AG04449 (cell line): ENCODE data around the gene OBSL1.

Experiments
- CTCF ChIA-PET: fragments of 350-600 bp; formaldehyde crosslinking; extraction: SDS; loops from one replicate; lab custom pipeline; 2021; ENCODE audit warnings: antibody characterized with exemption; lab: Yijun Ruan, JAX
- POLR2A ChIA-PET: fragments of 400-600, 350-600 bp; formaldehyde crosslinking; extraction: SDS; loops from one replicate; lab custom pipeline; 2020; ENCODE audit warnings: antibody characterized with exemption, inconsistent platforms; lab: Yijun Ruan, JAX
- DNase-seq: peaks from one replicate; pipeline ENCODE4 v3.0.0-alpha.2; 2010; ENCODE audit warnings: low read depth, low spot score
- H3K4me3 ChIP-seq: 2 replicates; pipeline ENCODE4 v1.5.1; 2011; ENCODE audit warnings: low read depth, mild to moderate bottlenecking, control low read depth, low read length
- TF ChIP-seq, protein P1 (sequence below): IDR thresholded peaks from one replicate; pipeline ENCODE4 v1.5.1; 2011; ENCODE audit warnings: mild to moderate bottlenecking, moderate library complexity, low read length, control low read depth, inconsistent platforms; ENCODE audit not compliant: insufficient read depth; ENCODE audit errors: missing control alignments

The OBSL1 gene

DNA sequence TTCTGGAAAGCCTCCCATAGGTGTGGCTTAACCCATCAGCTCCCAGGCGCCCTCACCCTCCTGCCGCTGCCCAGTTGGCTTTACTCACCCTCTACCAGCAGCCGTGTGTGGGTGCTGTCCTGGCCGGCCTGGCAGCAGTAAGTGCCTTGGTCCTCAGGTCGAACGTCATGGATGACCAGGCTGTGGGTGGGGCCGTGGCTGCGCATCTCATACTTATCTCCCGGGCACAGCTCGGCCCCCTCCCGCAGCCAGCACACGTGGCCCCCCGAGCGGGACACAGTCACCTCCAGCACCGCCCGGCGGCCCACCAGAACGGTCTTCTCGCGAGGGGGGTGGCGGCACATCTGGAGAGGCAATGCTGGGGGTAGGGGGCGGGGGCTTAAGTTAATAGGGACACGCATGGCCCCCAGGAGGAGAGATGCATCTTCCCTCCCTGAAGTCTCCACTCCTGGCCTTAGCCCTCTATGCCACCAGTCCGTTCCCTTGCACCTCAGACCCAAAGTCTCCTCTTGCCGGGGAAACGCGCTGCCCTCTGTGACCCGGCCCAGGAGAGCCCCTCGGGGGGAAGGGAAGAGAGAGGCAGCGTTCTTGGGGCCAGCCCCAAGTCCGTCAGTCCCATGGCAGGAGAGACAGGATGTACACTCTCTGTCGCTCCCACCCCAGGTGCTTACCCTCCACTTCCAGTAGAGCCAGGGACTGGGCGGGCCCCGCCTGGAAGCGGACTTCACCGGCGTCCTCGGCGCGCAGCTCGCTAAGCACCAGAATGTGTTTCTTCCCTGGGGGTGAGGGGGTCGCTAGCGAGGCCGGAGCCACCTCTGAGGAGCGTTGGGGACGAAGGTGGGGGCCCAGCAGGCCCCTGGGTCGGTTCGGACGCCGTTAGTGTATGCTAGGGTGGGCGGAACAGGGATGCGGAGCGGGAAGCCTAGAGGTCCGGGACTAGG, 19.6 kb downstream of the OBSL1 start:
- POLR2A ChIA-PET: interaction anchor here (0.7 to 2.0 kb wide), 5 partner anchors 8 to 53 kb away, joined by 3 to 9 read pairs (median 7); partner anchors contain the start of genes CHPF, GMPPA, INHA and OBSL1
- CTCF ChIA-PET: interaction anchor here (0.9 to 7.0 kb wide), 10 partner anchors 9 to 149 kb away, joined by 3 to 72 read pairs (median 7); no protein-coding TSS in a partner anchor
- H3K4me3 ChIP-seq: peak overlapping the region; percentile 73
- TF ChIP-seq, protein P1, sequence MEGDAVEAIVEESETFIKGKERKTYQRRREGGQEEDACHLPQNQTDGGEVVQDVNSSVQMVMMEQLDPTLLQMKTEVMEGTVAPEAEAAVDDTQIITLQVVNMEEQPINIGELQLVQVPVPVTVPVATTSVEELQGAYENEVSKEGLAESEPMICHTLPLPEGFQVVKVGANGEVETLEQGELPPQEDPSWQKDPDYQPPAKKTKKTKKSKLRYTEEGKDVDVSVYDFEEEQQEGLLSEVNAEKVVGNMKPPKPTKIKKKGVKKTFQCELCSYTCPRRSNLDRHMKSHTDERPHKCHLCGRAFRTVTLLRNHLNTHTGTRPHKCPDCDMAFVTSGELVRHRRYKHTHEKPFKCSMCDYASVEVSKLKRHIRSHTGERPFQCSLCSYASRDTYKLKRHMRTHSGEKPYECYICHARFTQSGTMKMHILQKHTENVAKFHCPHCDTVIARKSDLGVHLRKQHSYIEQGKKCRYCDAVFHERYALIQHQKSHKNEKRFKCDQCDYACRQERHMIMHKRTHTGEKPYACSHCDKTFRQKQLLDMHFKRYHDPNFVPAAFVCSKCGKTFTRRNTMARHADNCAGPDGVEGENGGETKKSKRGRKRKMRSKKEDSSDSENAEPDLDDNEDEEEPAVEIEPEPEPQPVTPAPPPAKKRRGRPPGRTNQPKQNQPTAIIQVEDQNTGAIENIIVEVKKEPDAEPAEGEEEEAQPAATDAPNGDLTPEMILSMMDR: no peak
- no peak for DNase-seq

DNA sequence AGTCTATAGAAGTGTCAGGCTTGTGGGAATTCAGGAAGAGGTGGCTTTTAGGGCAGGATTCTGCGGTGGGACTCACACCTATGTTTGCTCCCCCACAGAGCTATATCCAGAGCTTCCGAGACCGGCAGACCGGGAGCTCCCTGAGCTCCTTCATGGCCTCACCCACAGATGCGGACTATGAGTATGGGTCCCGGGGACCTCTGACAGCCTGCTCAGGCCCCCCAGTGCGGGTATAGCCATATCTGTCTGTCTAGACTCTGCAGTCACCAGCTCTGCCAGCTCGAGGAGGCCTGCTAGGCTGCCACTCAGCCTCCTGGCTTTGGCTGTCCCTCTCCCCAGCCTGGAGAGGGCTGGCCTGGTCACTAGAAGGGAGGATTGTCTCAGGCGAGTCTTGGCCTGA, 21.7 kb downstream of the OBSL1 start:
- ChIA-PET CTCF (interaction anchor here (2.1 to 7.0 kb wide), 2 partner anchors 12 to 140 kb away, joined by 9 to 72 read pairs; no protein-coding TSS in a partner anchor), POLR2A (interaction anchor here (0.6 kb wide), 1 partner anchor 88 kb away, joined by 3 read pairs; no protein-coding TSS in a partner anchor)
- DNase-seq: no peak
- TF ChIP-seq, protein P1: no peak
- no peak overlapping the region for H3K4me3 ChIP-seq

DNA sequence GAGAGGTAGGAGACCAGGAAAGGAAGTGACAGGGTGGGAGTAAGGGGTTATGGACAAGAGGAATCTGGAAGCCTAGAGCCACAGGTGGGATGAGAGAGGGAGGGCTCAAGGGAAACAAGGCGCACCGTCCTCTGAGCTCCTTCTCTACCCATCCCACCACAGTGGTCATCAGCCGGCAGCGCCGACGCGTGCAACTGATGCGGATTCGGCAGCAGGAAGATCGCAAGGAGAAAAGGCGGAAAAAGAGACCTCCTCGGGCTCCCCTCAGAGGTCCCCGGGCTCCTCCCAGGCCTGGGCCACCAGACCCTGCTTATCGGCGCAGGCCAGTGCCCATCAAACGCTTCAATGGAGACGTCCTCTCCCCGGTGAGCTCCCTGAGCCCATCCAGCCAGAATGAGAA, 22.3 kb downstream of the OBSL1 start:
- ChIA-PET CTCF (interaction anchor here (2.1 to 7.0 kb wide), 2 partner anchors 13 to 140 kb away, joined by 9 to 72 read pairs; no protein-coding TSS in a partner anchor), POLR2A (no interaction called here)
- H3K4me3 ChIP-seq: no peak overlapping the region
- TF ChIP-seq, protein P1: no peak
- DNase-seq: no peak

DNA sequence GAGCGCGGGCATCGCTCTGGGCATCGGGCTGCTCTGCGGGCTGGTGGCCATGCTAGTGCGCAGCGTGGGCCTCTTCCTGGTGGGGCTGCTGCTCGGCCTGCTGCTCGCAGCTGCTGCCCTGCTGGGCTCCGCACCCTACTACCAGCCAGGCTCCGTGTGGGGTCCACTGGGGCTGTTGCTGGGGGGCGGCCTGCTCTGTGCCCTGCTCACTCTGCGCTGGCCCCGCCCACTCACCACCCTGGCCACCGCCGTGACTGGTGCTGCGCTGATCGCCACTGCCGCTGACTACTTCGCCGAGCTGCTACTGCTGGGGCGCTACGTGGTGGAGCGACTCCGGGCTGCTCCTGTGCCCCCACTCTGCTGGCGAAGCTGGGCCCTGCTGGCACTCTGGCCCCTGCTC, 23.7 kb downstream of the OBSL1 start:
- ChIA-PET POLR2A (no interaction called here), CTCF (interaction anchor here (2.1 to 7.0 kb wide), 2 partner anchors 14 to 142 kb away, joined by 9 to 72 read pairs; no protein-coding TSS in a partner anchor)
- no peak for DNase-seq
- H3K4me3 ChIP-seq: no peak overlapping the region
- TF ChIP-seq, protein P1: no peak

DNA sequence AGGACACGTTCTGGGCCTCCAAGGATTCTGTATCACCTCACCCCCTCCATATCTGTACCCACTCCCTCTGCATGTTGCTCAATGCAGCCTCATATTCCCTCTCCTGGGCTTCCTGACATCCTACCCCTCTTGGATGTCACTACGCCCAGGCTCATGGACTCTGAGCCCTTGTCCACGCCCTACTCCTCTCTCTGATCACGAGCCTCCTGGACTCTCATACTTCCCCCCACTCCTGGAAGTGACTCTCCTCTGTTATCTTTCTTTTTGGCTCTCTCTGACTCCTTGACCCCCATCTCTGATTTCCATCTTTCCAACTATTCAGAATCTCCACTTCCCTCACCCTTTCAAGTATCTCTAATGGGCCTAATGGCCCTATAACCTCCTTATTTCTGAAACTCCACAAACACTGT, 25.4 kb downstream of the OBSL1 start:
- CTCF ChIA-PET: interaction anchor here (1.6 to 10.5 kb wide), 3 partner anchors 15 to 98 kb away, joined by 19 to 206 read pairs (median 147); no protein-coding TSS in a partner anchor
- DNase-seq: no peak
- H3K4me3 ChIP-seq: no peak overlapping the region
- POLR2A ChIA-PET: interaction anchor here (0.7 kb wide), 1 partner anchor 11 kb away, joined by 3 read pairs; no protein-coding TSS in a partner anchor
- TF ChIP-seq, protein P1: no peak
